Measurements from ENCODE around the gene TSPAN2. TPM values are rescaled to one million over a fixed set of nuclear protein-coding genes. Genes with fewer than 3 reads are reported as not detected.

Gene TSPAN2
- total and polyA plus RNA-seq, 9 of the 15 experiments (the other 6 are each of a cell fraction or from before 2014, with no cell fraction given) = not detected

GRCh38 chr1:115059316-115059715, 30.0 kb downstream of the TSPAN2 start:
- Histone ChIP-seq H3K4me3 (no peak overlapping the region), H3K9me3 (replicated peaks; ENCODE audit: control insufficient read depth, insufficient read depth, low read depth, low read length) (no peaks in the 10 kb centered on the region), H3K27me3 (ENCODE audit: control insufficient read depth in 2 of 2, insufficient read depth in 2 of 2, low read length in 2 of 2) (peaks cover 6 to 12% of the 10 kb centered on the region in 2 experiments; a peak in 3 of 5 replicates), H3K9me1 (ENCODE audit: control insufficient read depth, insufficient read depth, low read length) (no peaks in the 10 kb centered on the region), H3K4me2 (ENCODE audit: insufficient read depth, low read length) (no peak overlapping the region), H3K4me1 (replicated peaks in 1 of 2; ENCODE audit: control insufficient read depth in 2 of 2, insufficient read depth in 2 of 2, low read length in 2 of 2) (no peaks in the 10 kb centered on the region), H4K20me1 (replicated peaks; ENCODE audit: control insufficient read depth, insufficient read depth, low read length) (no peaks in the 10 kb centered on the region; the same call in 1 of the 2 replicates), H3K79me2 (ENCODE audit: control insufficient read depth, insufficient read depth, low read length) (no peaks in the 10 kb centered on the region), H3K27ac (ENCODE audit: extremely low read depth, low read depth, low read length) (no peak overlapping the region), H3K9ac (ENCODE audit: insufficient read depth in 1 of 2, low read depth in 2 of 2, low read length in 2 of 2) (no peak overlapping the region), H3K36me3 (ENCODE audit: control insufficient read depth, insufficient read depth, low read length) (no peaks in the 10 kb centered on the region), H2AFZ (ENCODE audit: low read depth, low read length) (no peak overlapping the region)
- FAIRE-seq (no peak), ATAC-seq (no peak), DNase-seq (ENCODE audit: extremely low read depth in 1 of 4, low spot score in 3 of 4) (no peak)
- intact Hi-C loops (cut with micrococcal nuclease) = no loop called here
- POLR2A ChIA-PET = no interaction called here
- CTCF ChIA-PET (ENCODE audit: low intra/inter-chr PET ratio) = no interaction called here
- in situ Hi-C loops (cut with MboI) = loop anchor here (25.0 kb wide), 1 partner anchor 1072 kb away; the partner anchor contains the start of gene OLFML3
- BruUV-seq (replicated peaks) = no TSS peak
- 0% methylated on average over 2 of the region's 2 CpGs for WGBS (ENCODE audit: insufficient coverage, low coverage, missing lambda C conversion rate)
- TF ChIP-seq NONO (IDR thresholded peaks at IDR 0.05; ENCODE audit: low read depth in 2 of 2, low read length in 1 of 2) (no peak), HNRNPLL (IDR thresholded peaks at IDR 0.05; ENCODE audit: low read depth, low read length, poor library complexity, severe bottlenecking) (no peak), SAFB2 (IDR thresholded peaks at IDR 0.05; ENCODE audit: borderline replicate concordance, low read depth, low read length, severe bottlenecking) (no peak), IRF9 (tag; IDR thresholded peaks at IDR 0.05) (no peak), EP400 (IDR thresholded peaks at IDR 0.05) (no peak), ZNF77 (CRISPR knock-in tag; IDR thresholded peaks at IDR 0.05) (no peak), BCLAF1 (IDR thresholded peaks at IDR 0.05; ENCODE audit: borderline replicate concordance in 1 of 2, control insufficient read depth in 1 of 2, low read depth in 2 of 2, low read length in 1 of 2) (no peak)
- TF ChIP-seq, protein P1, sequence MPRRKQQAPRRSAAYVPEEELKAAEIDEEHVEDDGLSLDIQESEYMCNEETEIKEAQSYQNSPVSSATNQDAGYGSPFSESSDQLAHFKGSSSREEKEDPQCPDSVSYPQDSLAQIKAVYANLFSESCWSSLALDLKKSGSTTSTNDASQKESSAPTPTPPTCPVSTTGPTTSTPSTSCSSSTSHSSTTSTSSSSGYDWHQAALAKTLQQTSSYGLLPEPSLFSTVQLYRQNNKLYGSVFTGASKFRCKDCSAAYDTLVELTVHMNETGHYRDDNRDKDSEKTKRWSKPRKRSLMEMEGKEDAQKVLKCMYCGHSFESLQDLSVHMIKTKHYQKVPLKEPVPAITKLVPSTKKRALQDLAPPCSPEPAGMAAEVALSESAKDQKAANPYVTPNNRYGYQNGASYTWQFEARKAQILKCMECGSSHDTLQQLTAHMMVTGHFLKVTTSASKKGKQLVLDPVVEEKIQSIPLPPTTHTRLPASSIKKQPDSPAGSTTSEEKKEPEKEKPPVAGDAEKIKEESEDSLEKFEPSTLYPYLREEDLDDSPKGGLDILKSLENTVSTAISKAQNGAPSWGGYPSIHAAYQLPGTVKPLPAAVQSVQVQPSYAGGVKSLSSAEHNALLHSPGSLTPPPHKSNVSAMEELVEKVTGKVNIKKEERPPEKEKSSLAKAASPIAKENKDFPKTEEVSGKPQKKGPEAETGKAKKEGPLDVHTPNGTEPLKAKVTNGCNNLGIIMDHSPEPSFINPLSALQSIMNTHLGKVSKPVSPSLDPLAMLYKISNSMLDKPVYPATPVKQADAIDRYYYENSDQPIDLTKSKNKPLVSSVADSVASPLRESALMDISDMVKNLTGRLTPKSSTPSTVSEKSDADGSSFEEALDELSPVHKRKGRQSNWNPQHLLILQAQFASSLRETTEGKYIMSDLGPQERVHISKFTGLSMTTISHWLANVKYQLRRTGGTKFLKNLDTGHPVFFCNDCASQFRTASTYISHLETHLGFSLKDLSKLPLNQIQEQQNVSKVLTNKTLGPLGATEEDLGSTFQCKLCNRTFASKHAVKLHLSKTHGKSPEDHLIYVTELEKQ (CRISPR knock-in tag; IDR thresholded peaks at IDR 0.05) = no peak

Data from K562 (cell line).